Body of pancreas (tissue), 4 donors: Measurements from ENCODE around the gene CHCHD10. TPM values are rescaled to one million over a fixed set of nuclear protein-coding genes. Genes with fewer than 3 reads are reported as not detected.

Source experiments
- ATAC-seq: fragments of 150-250 bp; one replicate; pipeline ENCODE4 v1.9.1; 2016
- DNase-seq, 4 donors: peaks; one replicate each; pipeline ENCODE4 v3.0.0-alpha.2; 2019
- H3K27ac ChIP-seq, 4 donors: fragments of 200-600 bp; sonication (generic); 1 replicate in 3 of 4; 2 replicates in 1 of 4; pipeline versions ENCODE4 v1.5.1 to v1.6.1; 2016 to 2019; ENCODE audit warnings: mild to moderate bottlenecking in 1 of 4, mixed read lengths in 1 of 4, moderate library complexity in 1 of 4
- H3K27me3 ChIP-seq, 2 donors: fragments of 200-600 bp; sonication (generic); one replicate each; pipeline ENCODE4 v1.6.0; 2016; ENCODE audit warnings: mild to moderate bottlenecking in 1 of 2
- H3K36me3 ChIP-seq, 2 donors: fragments of 200-600 bp; sonication (generic); replicated peaks in 1 of 2; 2 replicates each; pipeline ENCODE4 v1.5.1; 2016; ENCODE audit warnings: low read depth in 2 of 2; ENCODE audit not compliant: insufficient read depth in 1 of 2
- H3K4me1 ChIP-seq: fragments of 200-600 bp; sonication (generic); one replicate; pipeline ENCODE4 v1.6.0; 2016
- H3K4me3 ChIP-seq, 2 donors: fragments of 200-600 bp; sonication (generic); 1 replicate in 1 of 2; 2 replicates in 1 of 2; pipeline ENCODE4 v1.5.1; 2016 to 2019
- H3K9me3 ChIP-seq, 3 donors: fragments of 200-600 bp; sonication (generic); 1 replicate in 2 of 3; 2 replicates in 1 of 3; pipeline ENCODE4 v1.5.1; 2016
- POLR2A ChIP-seq, 3 donors: fragments of 450-650 bp; IDR thresholded peaks; one replicate each; pipeline ENCODE4 v1.6.1; 2016; ENCODE audit warnings: antibody characterized with exemption in 3 of 3, mild to moderate bottlenecking in 2 of 3
- WGBS, 2 donors: methylation state at CpG; one replicate each; pipeline ENCODE4 v1.1.5; 2017; 5-methylcytosine and 5-hydroxymethylcytosine counted together
- intact Hi-C: fragments of 100-400 bp; cut with DNase I; formaldehyde crosslinking; loops from one replicate; pipeline ENCODE4 v1.15.1; 2023
- total RNA-seq, 2 donors: library from RNA; depleted of rRNA; stranded (reverse); fragments of >200 nt; gene quantifications; one replicate each; pipeline ENCODE4 v1.1.0, GENCODE V29; 2016
- TF ChIP-seq, protein P1 (sequence below), 7 experiments: fragments of 450-650 bp in 4 of 7; fragments of 200-600 bp in 3 of 7; sonication (generic) in 3 of 7; IDR thresholded peaks; one replicate each; pipeline ENCODE4 v1.5.1; 2016 to 2019; ENCODE audit warnings: antibody characterized with exemption in 7 of 7

Gene CHCHD10
- total RNA-seq, 2 donors from 2014 or later: 18.2 to 116 TPM

DNA sequence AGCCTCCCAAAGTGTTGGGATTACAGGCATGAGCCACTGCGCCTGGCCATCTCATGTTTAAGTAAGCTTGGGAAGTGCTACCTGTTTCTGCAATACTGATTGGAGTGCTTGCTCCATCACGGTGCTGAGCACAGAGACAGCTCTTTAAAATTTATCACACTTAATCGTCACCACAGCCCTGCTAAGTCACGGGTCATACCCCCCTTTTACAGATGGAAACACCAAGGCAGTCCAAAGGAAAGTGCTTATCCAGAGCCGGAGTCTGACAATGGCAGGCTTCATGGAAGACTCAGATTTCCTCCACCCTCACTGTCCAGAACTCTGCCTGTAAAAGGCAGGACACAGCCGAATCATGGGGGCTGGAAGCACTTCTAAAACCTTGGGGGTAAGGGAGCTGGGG, 7.7 kb downstream of the CHCHD10 start:
- no peaks in the 10 kb centered on the region for H3K36me3 ChIP-seq
- WGBS, 2 donors: 81 to 92% methylated on average over 5 to 6 of the region's 6 CpGs
- DNase-seq (no peak), ATAC-seq (no peak)
- H3K4me1 ChIP-seq: no peaks in the 10 kb centered on the region
- no peak overlapping the region for H3K4me3 ChIP-seq
- TF ChIP-seq, protein P1, sequence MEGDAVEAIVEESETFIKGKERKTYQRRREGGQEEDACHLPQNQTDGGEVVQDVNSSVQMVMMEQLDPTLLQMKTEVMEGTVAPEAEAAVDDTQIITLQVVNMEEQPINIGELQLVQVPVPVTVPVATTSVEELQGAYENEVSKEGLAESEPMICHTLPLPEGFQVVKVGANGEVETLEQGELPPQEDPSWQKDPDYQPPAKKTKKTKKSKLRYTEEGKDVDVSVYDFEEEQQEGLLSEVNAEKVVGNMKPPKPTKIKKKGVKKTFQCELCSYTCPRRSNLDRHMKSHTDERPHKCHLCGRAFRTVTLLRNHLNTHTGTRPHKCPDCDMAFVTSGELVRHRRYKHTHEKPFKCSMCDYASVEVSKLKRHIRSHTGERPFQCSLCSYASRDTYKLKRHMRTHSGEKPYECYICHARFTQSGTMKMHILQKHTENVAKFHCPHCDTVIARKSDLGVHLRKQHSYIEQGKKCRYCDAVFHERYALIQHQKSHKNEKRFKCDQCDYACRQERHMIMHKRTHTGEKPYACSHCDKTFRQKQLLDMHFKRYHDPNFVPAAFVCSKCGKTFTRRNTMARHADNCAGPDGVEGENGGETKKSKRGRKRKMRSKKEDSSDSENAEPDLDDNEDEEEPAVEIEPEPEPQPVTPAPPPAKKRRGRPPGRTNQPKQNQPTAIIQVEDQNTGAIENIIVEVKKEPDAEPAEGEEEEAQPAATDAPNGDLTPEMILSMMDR (IDR thresholded peaks at IDR 0.05): no peak
- no peak for TF ChIP-seq POLR2A (IDR thresholded peaks at IDR 0.05)
- H3K27me3 ChIP-seq: no peaks in the 10 kb centered on the region
- H3K27ac ChIP-seq: no peak overlapping the region
- intact Hi-C loops: loop anchor here (5.0 kb wide), 1 partner anchor 87 kb away; no protein-coding TSS in a partner anchor
- H3K9me3 ChIP-seq: no peaks in the 10 kb centered on the region

DNA sequence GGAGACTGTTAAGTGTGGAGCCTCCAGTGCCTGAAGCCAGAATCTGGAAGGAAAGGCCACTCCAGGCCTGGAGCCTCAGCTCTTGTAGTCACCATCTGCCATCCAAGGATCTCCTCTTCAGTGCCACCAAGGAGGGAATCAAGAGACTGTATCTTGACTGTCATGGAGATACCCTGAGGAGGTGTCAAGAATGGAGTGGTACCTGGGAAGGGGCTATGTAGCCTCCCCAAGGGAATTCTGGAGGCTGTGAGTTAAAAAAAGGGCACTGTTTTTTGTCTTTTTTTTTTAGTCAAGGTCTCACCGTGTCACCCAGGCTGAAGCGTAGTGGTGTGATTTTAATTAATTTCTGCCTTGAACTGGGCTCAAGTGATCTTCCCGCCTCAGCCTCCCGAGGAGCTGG, 8.2 kb downstream of the CHCHD10 start:
- H3K9me3 ChIP-seq: no peaks in the 10 kb centered on the region
- H3K36me3 ChIP-seq: no peaks in the 10 kb centered on the region
- 82 to 83% methylated on average over 4 of the region's 4 CpGs for WGBS, 2 donors
- no peak overlapping the region for H3K27ac ChIP-seq
- intact Hi-C loops: no loop called here
- DNase-seq: no peak
- ATAC-seq: no peak
- no peak overlapping the region for H3K4me3 ChIP-seq
- H3K27me3 ChIP-seq: no peaks in the 10 kb centered on the region
- TF ChIP-seq POLR2A (IDR thresholded peaks at IDR 0.05): no peak
- TF ChIP-seq, protein P1 (IDR thresholded peaks at IDR 0.05): no peak
- no peaks in the 10 kb centered on the region for H3K4me1 ChIP-seq

DNA sequence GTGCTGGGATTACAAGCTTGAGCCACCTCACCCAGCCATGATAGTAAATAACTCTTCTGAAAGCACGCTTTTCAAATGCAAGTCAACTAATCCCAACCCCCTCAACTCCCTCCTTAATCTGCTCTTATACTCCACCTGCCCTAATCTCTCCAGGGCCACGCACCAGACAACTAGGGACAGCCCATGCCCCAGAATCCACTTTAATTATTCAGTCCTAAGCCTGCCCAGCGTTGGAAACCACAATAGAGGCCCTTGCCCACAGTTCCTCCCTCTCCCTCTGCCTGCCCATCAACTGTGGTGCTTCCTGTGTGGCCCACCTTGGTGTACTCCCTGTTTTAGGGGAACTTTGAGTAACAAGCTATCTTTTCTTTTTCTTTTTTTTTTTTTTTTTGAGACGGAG, 10.9 kb downstream of the CHCHD10 start:
- intact Hi-C loops: no loop called here
- Histone ChIP-seq H3K27ac (no peak overlapping the region), H3K27me3 (no peaks in the 10 kb centered on the region), H3K36me3 (no peaks in the 10 kb centered on the region), H3K9me3 (no peaks in the 10 kb centered on the region), H3K4me1 (peaks cover 3% of the 10 kb centered on the region), H3K4me3 (no peak overlapping the region)
- TF ChIP-seq POLR2A (IDR thresholded peaks at IDR 0.05): no peak
- TF ChIP-seq, protein P1 (IDR thresholded peaks at IDR 0.05): no peak
- DNase-seq: no peak
- 55 to 85% methylated on average over 4 of the region's 4 CpGs for WGBS, 2 donors
- ATAC-seq: no peak

DNA sequence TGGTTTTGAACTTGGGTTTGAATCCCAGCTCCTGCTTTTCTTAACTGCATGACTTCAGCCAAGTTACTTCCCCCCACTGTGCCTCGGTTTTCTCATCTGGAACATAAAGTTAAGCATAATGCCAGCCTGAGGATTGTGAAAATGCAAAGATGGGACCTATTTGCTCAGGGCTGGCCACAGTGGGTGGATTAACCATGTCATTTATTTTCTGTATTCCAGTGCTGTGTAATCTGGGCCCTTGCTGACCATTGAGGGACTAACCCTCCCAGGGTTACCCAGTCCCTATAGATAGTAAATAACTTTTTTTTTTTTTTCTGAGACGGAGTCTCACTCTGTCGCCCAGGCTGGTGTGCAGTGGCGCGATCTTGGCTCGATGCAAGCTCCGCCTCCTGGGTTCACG, 12.1 kb downstream of the CHCHD10 start:
- intact Hi-C loops: no loop called here
- ATAC-seq (no peak), DNase-seq (no peak)
- Histone ChIP-seq H3K9me3 (no peaks in the 10 kb centered on the region), H3K27ac (no peak overlapping the region), H3K4me1 (peaks cover 9% of the 10 kb centered on the region), H3K36me3 (no peaks in the 10 kb centered on the region), H3K27me3 (no peaks in the 10 kb centered on the region), H3K4me3 (no peak overlapping the region)
- no peak for TF ChIP-seq POLR2A (IDR thresholded peaks at IDR 0.05)
- TF ChIP-seq, protein P1 (IDR thresholded peaks at IDR 0.05): no peak
- 61 to 89% methylated on average over 8 of the region's 8 CpGs for WGBS, 2 donors

DNA sequence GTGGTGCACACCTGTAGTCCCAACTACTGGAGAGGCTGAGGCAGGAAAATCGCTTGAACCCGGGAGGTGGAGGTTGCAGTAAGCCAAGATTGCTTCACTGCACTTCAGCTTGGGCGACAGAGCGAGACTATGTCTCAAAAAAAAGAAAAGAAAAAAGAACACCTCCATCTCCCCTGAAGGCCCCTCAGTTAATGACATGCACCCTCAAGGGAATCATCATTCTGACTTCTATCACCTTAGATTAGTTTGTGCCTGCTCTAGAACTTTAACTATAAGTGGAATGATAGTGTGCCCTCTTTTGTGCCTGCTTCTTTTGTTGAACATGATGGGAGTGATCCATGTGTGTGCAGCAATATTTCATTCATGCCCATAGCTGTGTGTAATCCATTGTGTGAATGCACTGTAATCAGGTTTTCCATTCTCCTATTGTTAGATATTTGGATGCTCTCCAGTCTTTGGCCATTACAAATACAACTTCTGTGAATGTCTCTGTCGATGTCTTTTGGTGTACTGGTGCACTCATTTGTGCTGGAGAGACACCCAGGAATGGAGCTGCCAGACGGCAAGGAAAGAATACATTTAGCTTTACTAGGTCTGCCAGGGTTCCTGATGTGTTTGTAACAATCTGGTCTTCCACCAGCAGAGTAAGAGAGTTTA, 12.7 kb downstream of the CHCHD10 start:
- no peaks in the 10 kb centered on the region for H3K9me3 ChIP-seq
- no peaks in the 10 kb centered on the region for H3K36me3 ChIP-seq
- 70 to 71% methylated on average over 6 of the region's 6 CpGs for whole genome bisulfite sequencing, 2 donors
- no peak overlapping the region for H3K27ac ChIP-seq
- H3K4me1 ChIP-seq: peaks cover 13% of the 10 kb centered on the region
- H3K4me3 ChIP-seq: no peak overlapping the region
- intact Hi-C loops: no loop called here
- DNase-seq (no peak), ATAC-seq (no peak)
- no peaks in the 10 kb centered on the region for H3K27me3 ChIP-seq
- TF ChIP-seq POLR2A (IDR thresholded peaks at IDR 0.05): no peak
- TF ChIP-seq, protein P1 (IDR thresholded peaks at IDR 0.05): no peak
